HCT116 (cell line): ENCODE measurements around the gene TMEM178A. TPM values are rescaled to one million over a fixed set of nuclear protein-coding genes. Genes with fewer than 3 reads are reported as not detected.

ENCODE experiments used
- ATAC-seq: fragments of 200-7000 bp; cut with Tn5 transposase; 2 replicates; pipeline ENCODE4 v1.9.1; 2020; ENCODE audit warnings: mild to moderate bottlenecking, moderate library complexity
- BruUV-seq: library from RNA; stranded (reverse); fragments of 400-500 nt; replicated peaks from 2 replicates; lab custom pipeline; 2021; lab: Mats Ljungman, UMichigan
- CTCF ChIA-PET: fragments of 300-600 bp; sonication (Branson Sonifier 250); formaldehyde crosslinking; loops from one replicate; lab custom pipeline; 2021; ENCODE audit warnings: antibody characterized with exemption; lab: Charles Lee
- POLR2A ChIA-PET: fragments of 300-600, 350-600 bp; sonication (Branson Sonifier 250); formaldehyde crosslinking; loops from one replicate; lab custom pipeline; 2021; ENCODE audit warnings: antibody characterized with exemption; lab: Charles Lee
- RAD21 ChIA-PET, 2 experiments: fragments of 300-600 bp; sonication (Branson Sonifier 250); formaldehyde crosslinking; loops; one replicate each; lab custom pipeline; 2023; ENCODE audit warnings: low total read pairs in 2 of 2; ENCODE audit not compliant: uncharacterized antibody in 2 of 2, unreplicated experiment in 2 of 2, low non-redundant PET in 1 of 2; lab: Charles Lee
- DNase-seq: peaks from one replicate; pipeline ENCODE4 v3.0.0-alpha.2; 2010; ENCODE audit warnings: low read depth, low spot score
- H2AFZ ChIP-seq: fragments of 200-600 bp; shearing (Covaris generic), sonication (generic); 2 replicates; pipeline ENCODE4 v1.6.1; 2017; ENCODE audit warnings: low read depth, mixed run types, mixed read lengths, antibody characterized with exemption, low read length; ENCODE audit not compliant: poor library complexity, severe bottlenecking
- H3K27ac ChIP-seq: 2 replicates; pipeline ENCODE4 v1.5.1; 2012; ENCODE audit warnings: low read depth, low read length
- H3K27me3 ChIP-seq: fragments of 200-600 bp; sonication (generic); 2 replicates; pipeline ENCODE4 v1.6.1; 2016; ENCODE audit warnings: mixed run types, low read length, mixed read lengths; ENCODE audit not compliant: insufficient read depth
- H3K36me3 ChIP-seq, 2 experiments: fragments of 200-500 bp in 1 of 2; fragments of 200-600 bp in 1 of 2; sonication (Bioruptor generic) in 1 of 2; sonication (generic) in 1 of 2; 2 replicates each; pipeline versions ENCODE4 v1.5.1 to v1.6.1; 2014 to 2016; ENCODE audit warnings: low read length in 2 of 2, inconsistent platforms in 1 of 2, mixed read lengths in 1 of 2, mixed run types in 1 of 2; ENCODE audit not compliant: insufficient read depth in 2 of 2, control insufficient read depth in 1 of 2
- H3K4me1 ChIP-seq, 2 experiments: fragments of 200-600 bp in 1 of 2; sonication (generic) in 1 of 2; 2 replicates each; pipeline versions ENCODE4 v1.5.1 to v1.6.1; 2012 to 2017; ENCODE audit warnings: low read length in 2 of 2, inconsistent platforms in 1 of 2, mild to moderate bottlenecking in 1 of 2, mixed read lengths in 1 of 2, mixed run types in 1 of 2, moderate library complexity in 1 of 2; ENCODE audit not compliant: insufficient read depth in 2 of 2, control insufficient read depth in 1 of 2
- H3K4me2 ChIP-seq: fragments of 200-600 bp; sonication (generic); 2 replicates; pipeline ENCODE4 v1.6.1; 2017; ENCODE audit warnings: mixed run types, low read length, mixed read lengths
- H3K4me3 ChIP-seq, 2 experiments: fragments of 200-600 bp in 1 of 2; sonication (generic) in 1 of 2; replicated peaks in 1 of 2; 2 replicates each; pipeline ENCODE4 v1.5.1; 2011 to 2016; ENCODE audit warnings: low read length in 2 of 2, control low read depth in 1 of 2, low read depth in 1 of 2, mild to moderate bottlenecking in 1 of 2, mixed read lengths in 1 of 2, mixed run types in 1 of 2
- H3K79me2 ChIP-seq: fragments of 200-600 bp; sonication (generic); 2 replicates; pipeline ENCODE4 v1.6.1; 2017; ENCODE audit warnings: mild to moderate bottlenecking, mixed run types, low read length, moderate library complexity, mixed read lengths; ENCODE audit not compliant: insufficient read depth
- H3K9ac ChIP-seq: fragments of 200-600 bp; sonication (generic); 2 replicates; pipeline ENCODE4 v1.6.1; 2016; ENCODE audit warnings: low read length, mixed read lengths
- H3K9me2 ChIP-seq: fragments of 200-600 bp; sonication (generic), shearing (Covaris generic); 2 replicates; pipeline ENCODE4 v1.6.1; 2017; ENCODE audit warnings: mixed run types, mild to moderate bottlenecking, moderate library complexity; ENCODE audit not compliant: insufficient read depth
- H3K9me3 ChIP-seq, 2 experiments: fragments of 200-500 bp in 1 of 2; fragments of 200-600 bp in 1 of 2; sonication (Bioruptor generic) in 1 of 2; sonication (generic) in 1 of 2; 2 replicates each; pipeline ENCODE4 v1.6.1; 2014 to 2017; ENCODE audit warnings: low read length in 2 of 2, mixed read lengths in 2 of 2, inconsistent platforms in 1 of 2, low read depth in 1 of 2, mild to moderate bottlenecking in 1 of 2, mixed run types in 1 of 2, moderate library complexity in 1 of 2; ENCODE audit not compliant: control insufficient read depth in 1 of 2, insufficient read depth in 1 of 2
- H4K20me1 ChIP-seq: fragments of 200-600 bp; sonication (generic), shearing (Covaris generic); 2 replicates; pipeline ENCODE4 v1.6.1; 2017; ENCODE audit warnings: mixed run types, mild to moderate bottlenecking, moderate library complexity; ENCODE audit not compliant: insufficient read depth
- EZH2 ChIP-seq: fragments of 200-600 bp; sonication (generic); IDR thresholded peaks from 2 replicates; pipeline ENCODE4 v1.6.1; 2017; ENCODE audit warnings: antibody characterized with exemption, mixed run types
- JUND ChIP-seq: IDR thresholded peaks from 2 replicates; pipeline ENCODE4 v1.6.1; 2012
- RAD21 ChIP-seq: IDR thresholded peaks from 2 replicates; pipeline ENCODE4 v1.6.1; 2012; ENCODE audit warnings: low read depth, mild to moderate bottlenecking
- SP1 ChIP-seq: IDR thresholded peaks from 2 replicates; pipeline ENCODE4 v1.6.1; 2012; ENCODE audit warnings: low read depth
- ZNF274 ChIP-seq: fragments of 200-500 bp; sonication (Bioruptor generic); IDR thresholded peaks from 2 replicates; pipeline ENCODE4 v1.6.1; 2014; ENCODE audit warnings: mild to moderate bottlenecking, low read depth, low read length, inconsistent platforms
- intact Hi-C: fragments of 100-400 bp; cut with micrococcal nuclease; formaldehyde crosslinking; loops from 2 replicates; pipeline ENCODE4 v1.10.0; 2022
- total RNA-seq: library from RNA; stranded (reverse); gene quantifications from one replicate; pipeline ENCODE4 v1.2.1, GENCODE V29; 2021; ENCODE audit not compliant: unreplicated experiment
- TF ChIP-seq, protein P1 (sequence below): IDR thresholded peaks from 2 replicates; pipeline ENCODE4 v1.6.1; 2011; ENCODE audit warnings: mild to moderate bottlenecking, low read length, moderate library complexity; ENCODE audit not compliant: insufficient replicate concordance; ENCODE audit errors: extremely low read depth
- TF ChIP-seq, protein P2 (sequence below), 3 experiments: fragments of 200-600 bp in 1 of 3; sonication (generic) in 1 of 3; IDR thresholded peaks in 2 of 3; conservative IDR thresholded peaks in 1 of 3; 2 replicates each; pipeline ENCODE4 v1.5.1; 2012 to 2017; ENCODE audit warnings: low read depth in 2 of 3, low read length in 2 of 3, antibody characterized with exemption in 1 of 3, borderline replicate concordance in 1 of 3, control low read depth in 1 of 3, mild to moderate bottlenecking in 1 of 3, mixed read lengths in 1 of 3, mixed run types in 1 of 3, moderate library complexity in 1 of 3; ENCODE audit not compliant: insufficient read depth in 1 of 3

The TMEM178A gene
- total RNA-seq, 1 experiment from 2014 or later = 1.3 TPM

DNA sequence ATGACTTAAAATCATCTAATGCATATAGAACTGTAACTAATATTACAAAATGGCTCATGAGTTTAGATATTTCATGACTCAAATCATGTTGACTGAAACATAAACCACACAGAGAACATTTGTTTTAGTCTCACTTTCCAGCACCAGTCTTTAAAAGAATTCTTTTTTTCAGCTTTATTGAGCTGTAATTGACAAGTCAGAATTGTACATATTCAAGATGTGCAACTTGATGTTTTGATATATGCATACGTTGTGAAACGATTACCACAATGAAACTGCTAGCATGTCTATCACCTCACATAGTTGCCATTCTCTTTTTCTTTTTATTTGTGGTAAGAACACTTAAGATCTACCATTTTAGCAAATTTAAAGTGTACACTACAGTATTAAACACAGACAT is 25.0 kb upstream of the TMEM178A start (continued):
- TF ChIP-seq, protein P1, sequence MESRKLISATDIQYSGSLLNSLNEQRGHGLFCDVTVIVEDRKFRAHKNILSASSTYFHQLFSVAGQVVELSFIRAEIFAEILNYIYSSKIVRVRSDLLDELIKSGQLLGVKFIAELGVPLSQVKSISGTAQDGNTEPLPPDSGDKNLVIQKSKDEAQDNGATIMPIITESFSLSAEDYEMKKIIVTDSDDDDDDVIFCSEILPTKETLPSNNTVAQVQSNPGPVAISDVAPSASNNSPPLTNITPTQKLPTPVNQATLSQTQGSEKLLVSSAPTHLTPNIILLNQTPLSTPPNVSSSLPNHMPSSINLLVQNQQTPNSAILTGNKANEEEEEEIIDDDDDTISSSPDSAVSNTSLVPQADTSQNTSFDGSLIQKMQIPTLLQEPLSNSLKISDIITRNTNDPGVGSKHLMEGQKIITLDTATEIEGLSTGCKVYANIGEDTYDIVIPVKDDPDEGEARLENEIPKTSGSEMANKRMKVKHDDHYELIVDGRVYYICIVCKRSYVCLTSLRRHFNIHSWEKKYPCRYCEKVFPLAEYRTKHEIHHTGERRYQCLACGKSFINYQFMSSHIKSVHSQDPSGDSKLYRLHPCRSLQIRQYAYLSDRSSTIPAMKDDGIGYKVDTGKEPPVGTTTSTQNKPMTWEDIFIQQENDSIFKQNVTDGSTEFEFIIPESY = no peak
- TF ChIP-seq SP1 (no peak), RAD21 (no peak)

DNA sequence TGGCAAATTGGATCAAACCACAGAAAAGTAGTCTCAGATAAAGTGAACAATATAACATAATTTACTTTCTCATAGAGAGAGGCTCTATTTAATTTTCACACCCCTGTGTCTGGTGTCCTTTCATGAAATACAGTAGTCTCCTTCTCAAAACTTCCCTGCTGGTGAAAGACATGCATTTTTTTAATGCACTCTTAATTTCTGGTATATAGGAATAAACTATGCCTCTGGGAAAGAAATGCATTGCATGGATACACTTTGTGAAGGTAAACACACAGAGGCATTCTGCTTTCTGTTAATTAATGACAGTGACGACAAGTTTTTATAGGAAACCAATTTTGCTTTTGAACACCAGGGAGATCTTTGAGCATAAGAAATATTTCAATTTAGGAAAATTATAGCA is 24.1 kb upstream of the TMEM178A start:
- H3K4me3 ChIP-seq = no peak overlapping the region
- H3K4me1 ChIP-seq = peaks cover 8 to 9% of the 10 kb centered on the region in 2 experiments; a peak in 3 of 4 replicates
- no peak for TF ChIP-seq ZNF274
- no peak for TF ChIP-seq EZH2
- no peak for TF ChIP-seq JUND
- TF ChIP-seq, protein P2, sequence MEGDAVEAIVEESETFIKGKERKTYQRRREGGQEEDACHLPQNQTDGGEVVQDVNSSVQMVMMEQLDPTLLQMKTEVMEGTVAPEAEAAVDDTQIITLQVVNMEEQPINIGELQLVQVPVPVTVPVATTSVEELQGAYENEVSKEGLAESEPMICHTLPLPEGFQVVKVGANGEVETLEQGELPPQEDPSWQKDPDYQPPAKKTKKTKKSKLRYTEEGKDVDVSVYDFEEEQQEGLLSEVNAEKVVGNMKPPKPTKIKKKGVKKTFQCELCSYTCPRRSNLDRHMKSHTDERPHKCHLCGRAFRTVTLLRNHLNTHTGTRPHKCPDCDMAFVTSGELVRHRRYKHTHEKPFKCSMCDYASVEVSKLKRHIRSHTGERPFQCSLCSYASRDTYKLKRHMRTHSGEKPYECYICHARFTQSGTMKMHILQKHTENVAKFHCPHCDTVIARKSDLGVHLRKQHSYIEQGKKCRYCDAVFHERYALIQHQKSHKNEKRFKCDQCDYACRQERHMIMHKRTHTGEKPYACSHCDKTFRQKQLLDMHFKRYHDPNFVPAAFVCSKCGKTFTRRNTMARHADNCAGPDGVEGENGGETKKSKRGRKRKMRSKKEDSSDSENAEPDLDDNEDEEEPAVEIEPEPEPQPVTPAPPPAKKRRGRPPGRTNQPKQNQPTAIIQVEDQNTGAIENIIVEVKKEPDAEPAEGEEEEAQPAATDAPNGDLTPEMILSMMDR (IDR thresholded peaks at IDR 0.05 in 2 of 3, conservative IDR thresholded peaks at IDR 0.05 in 1 of 3; ENCODE audit: borderline replicate concordance in 1 of 3, insufficient read depth in 1 of 3, low read depth in 2 of 3, low read length in 2 of 3) = no peak
- TF ChIP-seq SP1 = no peak
- no peak for TF ChIP-seq RAD21
- TF ChIP-seq, all 23 proteins: peak for 0
- H2AFZ ChIP-seq = no peak overlapping the region
- H3K27ac ChIP-seq = no peak overlapping the region
- intact Hi-C loops = no loop called here
- H4K20me1 ChIP-seq = no peaks in the 10 kb centered on the region
- ChIA-PET POLR2A (no interaction called here), RAD21 (no interaction called here), CTCF (no interaction called here)
- BruUV-seq = no TSS peak
- no peak for DNase-seq
- ATAC-seq = no peak
- H3K9me3 ChIP-seq = no peaks in the 10 kb centered on the region
- H3K79me2 ChIP-seq = no peaks in the 10 kb centered on the region
- no peak overlapping the region for H3K9ac ChIP-seq
- H3K4me2 ChIP-seq = no peak overlapping the region
- H3K9me2 ChIP-seq = no peaks in the 10 kb centered on the region
- H3K27me3 ChIP-seq = no peaks in the 10 kb centered on the region
- no peaks in the 10 kb centered on the region for H3K36me3 ChIP-seq
